HG03175 (cell line): ENCODE results near the gene SIRT6.
"Not testable (repeated sequence)": the region's sequence is repeated elsewhere in the genome, so short reads cannot be mapped to it uniquely, and the experiment has no call there.

Source experiments
- ATAC-seq: cut with Tn5 transposase; IDR thresholded peaks from one replicate; pipeline ENCODE4 v1.9.1; 2021; ENCODE audit warnings: mild to moderate bottlenecking, moderate library complexity; ENCODE audit not compliant: unreplicated experiment

SIRT6 gene

GRCh38 chr19:4175669-4175931, 6.8 kb downstream of the SIRT6 start:
- ATAC-seq, result no peak

DNA sequence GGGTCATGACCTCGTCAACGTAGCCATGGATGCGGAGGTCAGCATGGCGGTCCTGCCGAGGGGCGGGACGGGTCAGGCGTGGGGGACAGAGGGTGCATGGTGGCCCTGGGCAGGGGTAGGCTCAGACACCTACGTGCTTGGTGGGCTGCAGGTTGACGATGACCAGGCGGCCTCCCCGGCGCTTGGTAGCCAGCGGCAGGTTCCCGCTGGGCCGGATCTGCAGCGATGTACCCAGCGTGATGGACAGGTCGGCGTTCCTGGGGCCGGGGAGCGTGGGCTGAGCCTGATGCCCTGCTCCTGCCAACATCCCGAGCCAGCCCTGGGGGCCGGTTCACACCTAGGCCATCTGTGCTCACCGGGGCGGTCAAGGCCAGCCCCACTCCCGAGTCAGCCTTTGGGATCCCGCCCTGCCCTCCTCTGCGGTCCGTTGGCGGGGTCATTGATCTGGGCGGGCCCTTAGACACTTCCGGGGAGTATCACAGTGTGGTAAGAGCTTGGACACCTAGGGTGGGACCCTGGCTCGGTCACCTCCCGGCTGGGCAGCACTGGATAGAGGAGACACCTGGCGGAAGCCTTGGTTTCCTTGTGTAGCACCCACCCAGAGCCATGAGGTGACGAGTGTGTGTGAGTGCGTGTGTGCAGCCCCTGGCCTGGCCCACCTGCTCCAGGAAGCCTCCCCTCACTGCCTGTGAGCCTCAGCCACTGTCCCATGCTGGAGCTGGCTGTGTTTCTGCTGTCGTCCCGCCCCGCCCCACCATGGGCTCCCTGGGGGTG, 7.3 kb downstream of the SIRT6 start:
- ATAC-seq, result no peak

DNA sequence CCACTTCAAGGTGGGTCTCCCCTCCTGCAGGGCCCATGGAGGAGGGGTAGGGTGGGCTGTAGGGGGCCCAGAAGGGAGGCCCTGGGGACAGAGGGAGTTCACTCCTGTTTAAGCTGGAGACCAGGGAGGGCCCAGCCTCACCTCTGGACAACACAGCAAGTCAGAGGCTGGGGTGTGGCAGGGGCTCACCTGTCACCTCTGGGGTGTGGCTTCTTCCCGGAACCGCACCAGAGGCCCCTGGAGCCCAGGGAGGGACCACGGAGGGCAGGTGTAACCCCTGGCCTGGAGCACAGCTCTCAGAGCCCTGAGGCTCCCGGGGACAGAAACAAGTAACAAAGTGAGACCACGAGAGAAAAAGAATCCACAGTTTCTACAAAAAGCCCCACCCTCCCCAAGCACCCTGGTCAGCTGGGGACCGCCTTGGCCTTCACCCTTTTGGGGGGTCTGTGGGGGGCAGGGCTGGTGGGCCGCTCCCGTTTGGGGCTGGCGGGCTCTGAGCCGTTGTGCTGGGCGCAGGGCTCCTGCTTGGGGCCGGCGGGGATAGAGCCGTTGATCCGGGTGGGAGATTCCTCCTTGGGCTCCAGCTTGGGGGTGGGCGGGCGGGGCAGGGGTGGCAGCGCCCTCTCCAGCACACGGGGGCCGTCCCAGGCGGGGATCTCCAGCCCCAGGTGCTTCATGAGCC, 8.0 kb downstream of the SIRT6 start:
- no peak for ATAC-seq

DNA sequence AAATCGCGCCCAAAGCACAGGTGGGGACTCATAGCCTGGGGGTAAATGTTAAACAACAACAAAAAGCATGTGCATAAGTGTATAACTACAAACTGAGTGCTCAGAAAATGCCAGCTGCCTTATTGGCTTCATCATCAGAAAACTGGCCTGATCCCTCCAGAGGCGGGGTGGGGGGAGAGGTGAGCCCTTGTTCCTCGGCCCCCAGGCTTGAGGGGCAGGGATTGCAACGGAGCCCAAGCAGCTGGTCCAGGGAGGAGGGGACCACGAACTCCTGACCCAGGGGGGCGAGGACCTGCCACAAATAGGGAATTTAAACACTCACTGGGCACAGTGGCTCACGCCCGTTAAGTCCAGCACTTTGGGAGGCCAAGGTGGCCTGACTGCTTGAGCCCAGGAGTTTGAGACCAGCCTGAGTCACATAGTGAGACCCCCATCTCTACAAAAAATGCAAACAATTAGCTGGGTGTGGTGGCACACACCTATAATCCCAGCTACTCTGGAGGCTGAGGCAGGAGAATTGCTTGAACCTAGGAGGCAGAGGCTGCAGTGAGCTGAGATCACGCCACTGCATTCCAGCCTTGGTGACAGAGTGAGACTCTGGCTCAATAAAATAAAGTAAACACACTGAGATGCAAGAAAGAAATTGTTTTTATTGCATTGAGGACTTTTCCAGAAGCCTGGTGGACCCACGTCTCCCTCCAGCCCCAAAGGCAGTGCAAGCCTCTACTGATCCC, 8.7 kb downstream of the SIRT6 start:
- no peak for ATAC-seq

DNA sequence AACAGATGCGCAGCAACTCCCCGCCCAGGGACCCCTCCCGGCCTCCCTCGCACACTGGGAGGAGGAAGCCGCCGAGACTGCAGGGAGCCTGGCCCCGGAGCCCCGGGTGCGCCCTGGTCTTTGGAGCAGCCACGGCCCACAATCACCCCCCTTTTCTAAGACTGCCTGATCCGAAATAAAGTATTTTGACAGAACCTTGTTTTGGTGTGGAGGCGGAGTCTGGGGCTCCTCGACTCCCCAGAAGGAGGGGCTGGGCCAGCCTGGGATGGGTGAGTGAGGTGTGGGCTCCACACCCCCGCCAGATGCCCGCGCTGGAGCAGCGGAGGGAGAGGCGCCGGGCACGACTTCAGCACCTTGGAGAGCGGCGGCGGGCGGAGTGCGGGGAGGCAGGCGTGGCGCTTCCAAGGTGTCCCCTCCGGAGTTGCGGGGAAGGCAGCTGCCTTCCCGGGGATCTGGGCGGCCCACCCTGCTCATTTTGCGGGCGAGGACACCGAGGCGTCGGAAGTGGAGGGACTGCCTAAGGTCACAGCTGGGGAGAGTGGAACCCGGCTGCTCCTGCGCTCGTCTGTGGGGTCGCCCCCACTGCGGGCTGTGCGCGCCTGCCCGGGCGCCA, 9.4 kb downstream of the SIRT6 start:
- ATAC-seq, result no peak

GRCh38 chr19:4171676-4172075, 10.7 kb downstream of the SIRT6 start:
- ATAC-seq, result no peak

DNA sequence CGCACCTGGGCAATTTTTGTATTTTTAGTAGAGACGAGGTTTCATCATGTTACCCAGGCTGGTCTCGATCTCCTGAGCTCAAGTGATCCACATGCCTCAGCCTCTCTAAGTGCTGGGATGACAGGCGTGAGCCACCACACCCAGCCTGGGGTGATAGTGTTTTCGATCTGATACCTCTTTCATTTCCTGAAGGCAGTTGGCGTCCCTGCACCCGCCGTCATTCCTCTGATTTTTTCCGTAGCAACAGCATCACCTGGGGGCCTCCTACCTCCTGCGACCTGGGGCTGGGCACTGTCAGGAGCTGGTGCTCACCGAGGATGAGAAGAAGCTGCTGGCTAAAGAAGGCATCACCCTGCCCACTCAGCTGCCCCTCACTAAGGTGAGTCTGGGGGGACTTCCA, 18.1 kb downstream of the SIRT6 start:
- no peak for ATAC-seq

DNA sequence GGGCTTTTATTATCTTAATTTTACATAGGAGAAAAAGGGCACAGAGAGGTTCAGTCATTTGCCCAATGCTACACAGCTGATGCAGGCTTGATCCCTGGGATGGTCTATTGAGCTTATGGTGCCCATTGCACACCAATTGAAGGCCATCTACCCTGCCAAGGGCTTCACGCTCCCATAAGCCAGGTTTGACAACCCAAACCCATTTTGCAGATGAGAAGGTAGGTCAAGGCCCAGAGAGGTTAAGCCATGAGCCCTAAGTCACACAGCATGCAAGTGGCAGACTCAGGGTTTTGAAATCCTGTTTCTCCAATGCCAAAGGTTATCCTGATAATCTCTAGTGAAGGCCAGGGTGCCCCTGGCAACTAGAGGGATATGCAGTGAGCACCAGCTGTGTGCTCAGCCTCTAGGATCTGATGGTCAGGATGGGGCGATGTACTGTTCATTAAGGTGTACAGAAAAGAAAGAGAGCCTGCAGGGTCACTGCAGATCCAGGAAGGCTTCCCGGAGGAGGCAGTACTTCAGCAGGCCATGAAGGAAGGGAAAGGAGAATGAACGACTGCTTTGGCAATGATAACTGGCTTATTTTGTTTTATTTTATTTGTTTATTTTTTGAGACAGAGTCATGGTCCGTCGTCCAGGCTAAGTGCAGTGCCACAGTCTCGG, 20.8 kb downstream of the SIRT6 start:
- no peak for ATAC-seq

- ATAC-seq, result not testable (repeated sequence)
These were observed 24.4 kb downstream of the SIRT6 start for GRCh38 chr19:4157971-4158370.

DNA sequence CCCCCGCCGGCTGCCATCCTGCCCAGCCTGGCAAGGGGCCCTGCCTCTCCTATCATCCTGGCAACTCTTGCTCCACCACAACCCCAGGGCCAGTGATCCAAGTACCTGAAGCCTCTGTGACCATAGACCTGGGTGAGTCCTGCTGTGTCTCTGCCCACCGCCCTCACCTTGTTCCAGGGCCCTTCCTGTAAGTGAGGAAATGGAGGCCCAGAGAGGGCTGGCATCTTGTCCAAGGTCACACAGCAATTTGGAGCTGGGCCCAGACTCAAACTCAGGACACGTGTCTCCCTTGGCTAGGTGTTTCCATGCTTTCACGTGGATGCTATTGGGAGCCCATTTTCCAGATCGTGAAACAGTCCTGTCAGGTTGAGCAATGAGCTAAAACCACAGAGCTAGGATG, 25.2 kb downstream of the SIRT6 start:
- no peak for ATAC-seq

DNA sequence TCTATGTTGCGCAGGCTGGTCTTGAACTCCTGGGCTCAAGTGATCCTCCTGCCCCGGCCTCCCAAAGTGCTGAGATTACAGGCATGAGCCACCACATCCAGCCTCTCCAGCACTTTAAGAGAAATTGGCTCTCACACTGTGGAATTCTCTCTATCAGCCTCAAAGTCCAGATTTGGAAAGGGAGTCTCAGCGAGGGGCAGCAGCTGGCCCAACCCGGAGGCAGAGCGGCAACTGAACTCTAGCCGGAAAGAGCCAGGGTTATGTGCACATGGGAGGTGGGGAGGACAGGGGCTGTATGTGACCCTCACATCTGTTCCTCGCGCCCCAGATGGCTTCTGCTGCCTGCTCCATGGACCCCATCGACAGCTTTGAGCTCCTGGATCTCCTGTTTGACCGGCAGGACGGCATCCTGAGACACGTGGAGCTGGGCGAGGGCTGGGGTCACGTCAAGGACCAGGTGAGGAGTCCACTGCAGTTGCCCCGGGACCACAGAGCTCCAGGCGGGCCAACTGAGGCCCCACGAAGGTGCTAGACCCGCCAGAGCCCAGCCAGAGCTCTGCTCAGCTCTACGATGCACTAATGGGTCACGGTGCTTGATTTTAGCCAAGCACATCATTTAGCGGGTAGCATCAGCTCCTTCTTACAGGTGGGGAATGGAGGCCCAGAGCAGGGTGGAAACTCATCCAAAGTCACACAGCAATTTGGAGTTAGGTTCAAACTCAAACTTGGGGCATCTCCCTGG, 27.6 kb downstream of the SIRT6 start:
- ATAC-seq, result no peak

DNA sequence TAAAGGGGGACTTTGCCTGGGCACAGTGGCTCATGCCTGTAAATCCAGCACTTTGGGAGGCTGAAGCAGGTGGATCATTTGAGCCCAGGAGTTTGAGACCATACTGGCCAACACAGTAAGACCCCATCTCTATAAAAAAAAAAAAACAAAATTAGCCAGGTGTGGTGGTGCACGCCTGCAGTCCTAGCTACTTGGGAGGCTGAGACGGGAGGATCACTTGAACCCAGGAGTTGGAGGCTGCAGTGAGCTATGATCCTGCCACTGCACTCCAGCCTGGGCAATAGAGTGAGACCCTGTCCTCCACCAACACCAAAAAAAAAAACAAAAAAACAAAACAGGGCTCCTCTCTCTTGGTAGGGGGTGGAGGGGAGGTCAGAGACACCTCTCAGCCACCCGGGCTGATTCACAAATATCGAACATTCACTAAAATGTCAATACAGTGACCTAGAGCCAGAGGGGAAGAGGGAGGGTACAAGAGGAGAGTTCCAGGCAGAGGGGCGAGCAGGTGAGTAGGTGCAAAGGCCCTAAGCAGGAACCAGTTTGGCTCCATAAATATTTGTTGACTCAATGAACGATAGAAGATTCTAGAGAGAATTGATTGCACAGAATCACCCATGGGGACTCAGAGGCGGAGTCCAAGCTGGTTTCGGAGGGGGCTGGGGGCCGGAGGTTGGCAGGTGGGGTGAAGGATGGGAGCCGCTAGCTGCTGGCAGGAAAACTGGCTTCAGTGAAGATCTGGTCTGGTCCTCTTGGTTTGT, 29.9 kb downstream of the SIRT6 start:
- no peak for ATAC-seq

GRCh38 chr19:4151623-4152022, 30.7 kb downstream of the SIRT6 start:
- no peak for ATAC-seq

DNA sequence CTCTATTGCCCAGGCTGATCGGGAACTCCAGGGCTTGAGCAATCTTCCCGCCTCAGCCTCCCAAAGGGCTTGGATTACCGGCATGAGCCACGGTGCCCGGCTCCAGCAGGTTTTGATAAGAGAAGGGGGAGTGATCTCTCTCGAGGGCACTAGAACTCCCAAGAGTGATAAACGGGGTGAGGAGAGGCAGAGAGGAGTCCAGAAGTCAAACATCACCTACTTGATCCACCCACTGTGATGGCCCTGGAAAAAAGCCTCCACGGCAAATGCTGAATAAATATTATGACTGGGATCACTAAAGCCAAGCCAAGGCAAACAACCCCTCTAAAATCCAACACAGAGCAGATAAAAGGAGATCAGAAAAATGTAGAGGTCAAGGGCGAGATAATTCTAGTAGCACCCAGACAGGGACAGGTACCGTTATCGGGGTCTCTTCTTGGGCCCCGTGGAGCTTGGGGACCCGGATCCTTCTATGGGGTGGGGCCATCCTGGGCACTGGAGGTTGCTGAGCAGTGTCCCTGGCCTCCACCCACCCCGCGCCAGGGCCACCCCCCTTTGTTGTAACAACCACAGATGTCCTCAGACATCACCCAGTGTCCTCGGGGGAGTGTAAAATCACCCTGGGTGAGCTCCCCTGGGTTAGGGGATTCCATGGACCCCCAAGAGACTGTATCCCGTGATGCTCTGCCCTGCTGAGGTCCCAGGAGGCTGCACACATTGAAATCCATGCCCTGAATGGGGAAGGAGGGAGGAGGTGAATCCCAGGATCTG, 32.7 kb downstream of the SIRT6 start:
- no peak for ATAC-seq

- no peak for ATAC-seq
These were observed 37.6 kb downstream of the SIRT6 start for GRCh38 chr19:4144666-4145249.

GRCh38 chr19:4142916-4143315, 39.4 kb downstream of the SIRT6 start:
- ATAC-seq, result not testable (repeated sequence)

DNA sequence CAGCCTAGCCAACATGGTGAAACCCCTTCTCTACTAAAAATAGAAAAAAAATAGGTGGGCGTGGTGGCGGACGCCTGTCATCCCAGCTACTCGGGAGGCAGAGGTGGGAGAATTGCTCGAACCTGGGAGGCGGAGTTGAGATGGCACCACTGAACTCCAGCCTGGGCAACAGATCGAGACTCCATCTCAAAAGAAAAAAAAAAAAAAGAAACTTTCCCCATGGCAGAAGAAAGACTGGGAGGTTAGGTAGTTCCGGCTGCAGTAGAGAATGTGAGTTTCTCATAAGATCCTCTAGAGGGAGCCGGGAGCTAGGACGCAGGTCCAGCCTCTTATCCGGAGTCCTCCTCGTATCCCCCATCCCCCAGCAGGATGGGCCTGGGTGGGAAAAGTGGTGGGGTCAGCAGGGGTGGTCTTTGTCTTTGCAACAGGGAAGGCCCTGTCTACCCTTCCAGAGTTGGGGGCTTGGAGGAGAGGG, 42.1 kb downstream of the SIRT6 start:
- ATAC-seq, result no peak

- no peak for ATAC-seq
These were observed 42.6 kb downstream of the SIRT6 start for GRCh38 chr19:4139614-4140236.
